Hepatocyte (in vitro differentiated cells): ENCODE results near the gene TAS2R41. TPM values are rescaled to one million over a fixed set of nuclear protein-coding genes. Genes with fewer than 3 reads are reported as not detected.

Experiments
- DNase-seq: peaks from one replicate; pipeline ENCODE4 v3.0.0-alpha.2; 2016; ENCODE audit warnings: low spot score
- H2AFZ ChIP-seq: fragments of 200-600 bp; sonication (generic); 2 replicates; pipeline ENCODE4 v1.6.0; 2016; ENCODE audit warnings: antibody characterized with exemption, mild to moderate bottlenecking
- H3K27ac ChIP-seq: fragments of 200-600 bp; sonication (generic); 2 replicates; pipeline ENCODE4 v1.5.1; 2016; ENCODE audit warnings: mild to moderate bottlenecking
- H3K27me3 ChIP-seq: fragments of 200-600 bp; sonication (generic); 2 replicates; pipeline ENCODE4 v1.6.1; 2016
- H3K36me3 ChIP-seq: fragments of 200-600 bp; sonication (generic); replicated peaks from 2 replicates; pipeline ENCODE4 v1.5.1; 2016; ENCODE audit warnings: low read depth; ENCODE audit not compliant: insufficient read depth
- H3K4me1 ChIP-seq: fragments of 200-600 bp; sonication (generic); 2 replicates; pipeline ENCODE4 v1.5.1; 2016; ENCODE audit warnings: mild to moderate bottlenecking, moderate library complexity; ENCODE audit not compliant: insufficient read depth
- H3K4me2 ChIP-seq: fragments of 200-600 bp; sonication (generic); 2 replicates; pipeline ENCODE4 v1.6.0; 2016
- H3K4me3 ChIP-seq: fragments of 200-600 bp; sonication (generic); 2 replicates; pipeline ENCODE4 v1.5.1; 2016; ENCODE audit warnings: mild to moderate bottlenecking
- H3K79me2 ChIP-seq: fragments of 200-600 bp; sonication (generic); 2 replicates; pipeline ENCODE4 v1.6.0; 2017; ENCODE audit warnings: mild to moderate bottlenecking
- H3K9me2 ChIP-seq: fragments of 200-600 bp; sonication (generic); replicated peaks from 2 replicates; pipeline ENCODE4 v1.6.0; 2017; ENCODE audit warnings: mild to moderate bottlenecking; ENCODE audit not compliant: insufficient read depth
- H3K9me3 ChIP-seq: fragments of 200-600 bp; sonication (generic); 2 replicates; pipeline ENCODE4 v1.5.1; 2016; ENCODE audit warnings: low read depth, mild to moderate bottlenecking
- H4K20me1 ChIP-seq: fragments of 200-600 bp; sonication (generic); 2 replicates; pipeline ENCODE4 v1.6.0; 2016; ENCODE audit warnings: mild to moderate bottlenecking; ENCODE audit not compliant: insufficient read depth, poor library complexity, severe bottlenecking
- CTCF ChIP-seq: fragments of 200-600 bp; sonication (generic); IDR thresholded peaks from 2 replicates; pipeline ENCODE4 v1.5.1; 2016; ENCODE audit warnings: antibody characterized with exemption, mild to moderate bottlenecking; ENCODE audit not compliant: poor library complexity
- EZH2 ChIP-seq: fragments of 200-600 bp; sonication (generic); IDR thresholded peaks from 2 replicates; pipeline ENCODE4 v1.6.1; 2016; ENCODE audit warnings: antibody characterized with exemption, mild to moderate bottlenecking, borderline replicate concordance
- EZH2phosphoT487 ChIP-seq: fragments of 200-600 bp; sonication (generic); IDR thresholded peaks from one replicate; pipeline ENCODE4 v1.6.1; 2018; ENCODE audit warnings: antibody characterized with exemption, mild to moderate bottlenecking, low read depth, moderate library complexity; ENCODE audit not compliant: unreplicated experiment, severe bottlenecking
- WGBS: methylation state at CpG from one replicate; pipeline ENCODE4 v1.1.6; 2016; ENCODE audit warnings: low lambda C conversion rate; ENCODE audit errors: missing lambda C conversion rate; 5-methylcytosine and 5-hydroxymethylcytosine counted together
- polyA plus RNA-seq: library from polyadenylated mRNA; unstranded; fragments of >200 nt; fragmentation: Nextera tagmentation; extraction: Ambion mirVana; gene quantifications from 2 replicates; pipeline ENCODE4 v1.2.1, GENCODE V29; 2016
- total RNA-seq: library from RNA; depleted of rRNA; stranded (reverse); fragments of >200 nt; gene quantifications from 2 replicates; pipeline ENCODE4 v1.2.3, GENCODE V29; 2014

TAS2R41 gene
- total and polyA plus RNA-seq, 2 experiments from 2014 or later = not detected

GRCh38 chr7:143451122-143451521 is 26.6 kb upstream of the TAS2R41 start:
- no peaks in the 10 kb centered on the region for H3K9me2 ChIP-seq
- no peak for DNase-seq
- no peak overlapping the region for H3K4me3 ChIP-seq
- no peak overlapping the region for H3K4me2 ChIP-seq
- no peak overlapping the region for H2AFZ ChIP-seq
- H3K36me3 ChIP-seq = no peaks in the 10 kb centered on the region
- TF ChIP-seq EZH2 = no peak
- no peak for TF ChIP-seq EZH2phosphoT487
- no peak for TF ChIP-seq CTCF
- no peaks in the 10 kb centered on the region for H3K79me2 ChIP-seq
- H3K27ac ChIP-seq = no peak overlapping the region
- no peaks in the 10 kb centered on the region for H4K20me1 ChIP-seq
- no peaks in the 10 kb centered on the region for H3K27me3 ChIP-seq
- H3K9me3 ChIP-seq = no peaks in the 10 kb centered on the region
- no peaks in the 10 kb centered on the region for H3K4me1 ChIP-seq

- no peaks in the 10 kb centered on the region for H3K27me3 ChIP-seq
- TF ChIP-seq CTCF (no peak), EZH2phosphoT487 (no peak), EZH2 (no peak)
- H3K79me2 ChIP-seq = no peaks in the 10 kb centered on the region
- H3K27ac ChIP-seq = no peak overlapping the region
- no peaks in the 10 kb centered on the region for H3K9me2 ChIP-seq
- DNase-seq = no peak
- no peaks in the 10 kb centered on the region for H4K20me1 ChIP-seq
- H2AFZ ChIP-seq = no peak overlapping the region
- no peak overlapping the region for H3K4me3 ChIP-seq
- H3K4me1 ChIP-seq = no peaks in the 10 kb centered on the region
- H3K4me2 ChIP-seq = no peak overlapping the region
- 81% methylated on average over 1 of the region's 1 CpG for WGBS
- H3K36me3 ChIP-seq = no peaks in the 10 kb centered on the region
- no peaks in the 10 kb centered on the region for H3K9me3 ChIP-seq
Observed at GRCh38 chr7:143451746-143452145, 25.9 kb upstream of the TAS2R41 start.

- no peak overlapping the region for H3K4me2 ChIP-seq
- H3K79me2 ChIP-seq = no peaks in the 10 kb centered on the region
- H4K20me1 ChIP-seq = no peaks in the 10 kb centered on the region
- no peak for TF ChIP-seq CTCF
- TF ChIP-seq EZH2 = no peak
- no peak for TF ChIP-seq EZH2phosphoT487
- no peaks in the 10 kb centered on the region for H3K9me2 ChIP-seq
- no peak overlapping the region for H3K27ac ChIP-seq
- DNase-seq = no peak
- no peak overlapping the region for H3K4me3 ChIP-seq
- H2AFZ ChIP-seq = no peak overlapping the region
- H3K27me3 ChIP-seq = no peaks in the 10 kb centered on the region
- no peaks in the 10 kb centered on the region for H3K9me3 ChIP-seq
- no peaks in the 10 kb centered on the region for H3K4me1 ChIP-seq
- WGBS = 94% methylated on average over 2 of the region's 2 CpGs
- no peaks in the 10 kb centered on the region for H3K36me3 ChIP-seq
Observed at GRCh38 chr7:143452495-143452894, 25.2 kb upstream of the TAS2R41 start.

- Histone ChIP-seq H2AFZ (no peak overlapping the region), H3K9me2 (no peaks in the 10 kb centered on the region), H3K27me3 (no peaks in the 10 kb centered on the region), H3K4me1 (no peaks in the 10 kb centered on the region), H3K4me2 (no peak overlapping the region), H3K9me3 (no peaks in the 10 kb centered on the region), H3K36me3 (no peaks in the 10 kb centered on the region), H3K4me3 (no peak overlapping the region), H3K27ac (no peak overlapping the region), H4K20me1 (no peaks in the 10 kb centered on the region), H3K79me2 (no peaks in the 10 kb centered on the region)
- WGBS = 81% methylated on average over 1 of the region's 1 CpG
- DNase-seq = no peak
- TF ChIP-seq EZH2phosphoT487 = no peak
- TF ChIP-seq CTCF = no peak
- no peak for TF ChIP-seq EZH2
Observed at GRCh38 chr7:143454091-143454680, 23.5 kb upstream of the TAS2R41 start.
